GM21360 (cell line): ENCODE results near the gene PPM1M.
A peak's percentile ranks its signal among the peaks of the same experiment; 100 is the strongest.
"Not testable (repeated sequence)": the region's sequence is repeated elsewhere in the genome, so short reads cannot be mapped to it uniquely, and the experiment has no call there.

Experiments
- ATAC-seq: cut with Tn5 transposase; IDR thresholded peaks from one replicate; pipeline ENCODE4 v1.9.1; 2021; ENCODE audit warnings: mild to moderate bottlenecking, moderate library complexity; ENCODE audit not compliant: unreplicated experiment

The PPM1M gene

DNA sequence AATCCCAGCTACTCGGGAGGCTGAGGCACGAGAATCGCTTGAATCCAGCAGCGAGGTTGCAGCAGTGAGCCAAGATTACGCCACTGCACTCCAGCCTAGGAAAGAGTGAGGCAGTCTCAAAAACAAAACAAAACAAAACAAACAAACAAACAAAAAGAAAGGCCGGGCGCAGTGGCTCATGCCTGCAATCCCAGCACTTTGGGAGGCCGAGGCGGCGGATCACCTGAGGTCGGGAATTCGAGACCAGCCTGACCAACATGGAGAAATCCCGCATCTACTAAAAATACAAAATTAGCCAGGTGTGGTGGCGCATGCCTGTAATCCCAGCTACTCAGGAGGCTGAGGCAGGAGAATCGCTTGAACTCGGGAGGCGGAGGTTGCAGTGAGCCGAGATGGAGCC, 29.2 kb downstream of the PPM1M start:
- ATAC-seq = not testable (repeated sequence)

- ATAC-seq = no peak
Observed at GRCh38 chr3:52277071-52277964, 31.8 kb downstream of the PPM1M start.

- peak; percentile 53 for ATAC-seq
Observed at GRCh38 chr3:52277972-52278509, 32.5 kb downstream of the PPM1M start.

DNA sequence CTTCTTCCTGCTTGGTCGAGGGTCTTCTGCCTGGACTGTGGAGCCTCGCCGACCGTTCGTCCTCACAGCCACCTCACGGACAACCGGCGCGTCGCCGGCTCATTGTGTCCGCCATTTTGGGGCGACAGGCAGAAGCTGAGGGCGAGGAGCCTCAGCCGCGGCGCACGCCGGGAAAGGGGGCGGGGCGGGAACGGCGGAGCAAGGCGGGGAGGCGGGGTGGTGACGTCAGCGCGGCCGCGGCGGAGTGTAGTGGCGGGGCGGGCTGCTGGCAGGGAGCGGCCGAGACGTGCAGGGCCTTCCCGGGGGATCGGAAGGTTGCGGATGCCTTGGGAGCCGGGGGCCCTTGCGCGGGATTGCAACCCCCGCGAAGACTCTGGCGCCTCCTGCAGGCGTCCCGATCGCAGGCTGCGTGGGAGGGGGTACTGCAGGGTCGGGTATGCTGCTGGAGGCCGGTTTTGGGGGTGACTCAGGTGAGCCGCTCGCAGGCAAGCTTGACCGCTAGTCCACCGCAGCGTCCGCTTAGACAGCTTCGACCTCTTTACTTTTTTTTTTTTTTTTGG, 33.0 kb downstream of the PPM1M start, which contains the start of gene WDR82:
Gene WDR82, minus strand, starts transcription at position 140 of the 560 bp plus-strand sequence. CDS start 288 bp downstream, outside the sequence.
- ATAC-seq = peak; percentile 79

DNA sequence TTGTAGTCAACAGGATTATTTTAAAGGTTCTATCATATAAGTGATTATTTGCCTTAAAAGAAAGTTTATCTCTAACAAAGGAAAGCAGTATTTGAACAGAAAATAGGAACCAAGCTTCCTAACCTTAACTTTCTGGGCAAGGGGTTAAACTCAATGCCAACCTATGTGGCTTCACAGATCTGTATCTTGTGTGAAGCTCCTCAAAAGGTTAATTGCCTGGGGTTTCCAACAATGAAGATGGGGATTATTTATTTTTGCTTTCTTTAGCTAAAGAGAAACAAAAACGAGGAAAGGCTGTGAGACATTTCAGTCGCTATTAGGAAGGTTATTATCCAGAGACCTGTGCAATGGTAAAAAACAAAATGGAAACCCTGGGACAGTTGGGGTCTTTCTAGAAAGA, 34.0 kb downstream of the PPM1M start:
- ATAC-seq = no peak

DNA sequence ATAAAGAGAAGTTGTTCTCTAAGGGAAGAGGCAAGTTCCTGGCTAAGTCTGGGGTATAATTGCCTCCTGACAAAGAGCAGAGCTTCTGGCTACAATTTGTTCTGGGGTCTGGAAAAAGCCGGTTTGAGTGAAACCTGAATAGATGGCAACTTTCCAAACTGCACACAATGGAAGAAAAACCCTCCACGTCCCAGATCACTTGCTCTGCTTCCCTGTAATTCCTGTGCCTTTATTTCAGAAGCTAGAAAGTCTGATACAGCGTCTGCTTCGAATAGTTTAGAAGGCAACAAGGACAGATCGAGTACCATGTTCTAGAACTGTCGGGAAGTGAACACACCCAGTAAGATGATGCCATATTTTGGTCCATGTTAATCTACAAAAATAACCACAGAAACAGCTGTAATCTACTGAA, 34.5 kb downstream of the PPM1M start:
- no peak for ATAC-seq

DNA sequence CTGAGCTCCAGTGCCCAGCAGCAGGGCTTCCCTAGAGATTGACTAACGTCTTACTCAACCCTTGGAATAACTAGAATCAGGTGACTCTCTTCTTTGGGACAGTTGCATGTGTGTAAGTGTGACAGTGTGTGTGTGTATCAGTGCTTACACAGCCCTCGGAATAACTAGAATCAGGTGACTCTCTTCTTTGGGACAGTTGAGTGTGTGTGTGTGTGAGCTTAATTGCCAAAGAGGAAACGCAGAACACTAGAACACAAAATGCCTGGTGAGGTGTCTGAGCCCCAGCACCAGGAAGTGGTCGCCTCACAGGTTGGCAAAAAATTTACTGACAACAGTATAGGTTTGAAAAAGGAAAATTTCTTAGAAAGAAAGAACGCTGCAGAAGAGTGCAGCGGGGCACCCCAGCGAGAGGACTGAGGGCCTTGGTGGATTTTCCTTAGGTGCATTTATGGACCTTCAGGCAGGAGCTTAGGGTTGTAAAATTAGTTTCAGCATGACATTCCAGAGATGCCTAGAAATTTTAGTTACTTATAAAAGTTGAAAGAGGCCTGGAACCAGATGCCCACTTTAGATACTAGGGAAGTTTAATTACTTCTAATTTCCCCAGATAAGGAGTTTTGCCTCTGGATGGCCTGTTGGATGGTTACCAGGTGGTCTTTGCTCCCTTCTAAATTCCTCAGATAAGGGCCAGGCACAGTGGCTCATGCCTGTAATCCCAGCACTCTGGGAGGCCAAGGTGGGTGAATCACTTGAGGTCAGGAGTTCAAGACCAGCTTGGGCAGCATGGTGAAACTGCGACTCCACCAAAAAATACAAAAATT, 36.6 kb downstream of the PPM1M start:
- ATAC-seq = no peak

- no peak for ATAC-seq
Observed at GRCh38 chr3:52283306-52283705, 37.7 kb downstream of the PPM1M start.

- not testable (repeated sequence) for ATAC-seq
Observed at GRCh38 chr3:52284051-52284450, 38.5 kb downstream of the PPM1M start.

DNA sequence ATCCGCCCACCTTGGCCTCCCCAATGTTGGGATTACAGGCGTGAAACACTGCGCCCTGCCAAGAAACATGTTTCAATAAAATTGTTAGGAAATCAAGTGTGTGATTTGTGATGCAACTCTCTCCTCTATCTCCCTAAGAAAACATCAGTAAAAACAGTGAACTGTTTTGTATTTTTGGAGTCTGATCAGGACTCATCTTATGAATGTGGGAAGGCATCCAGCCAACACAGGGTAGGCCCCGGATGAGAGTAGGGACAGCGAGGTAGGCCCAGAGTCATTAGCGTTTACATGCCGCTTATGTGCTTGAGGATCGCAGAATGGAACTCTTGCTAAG, 41.2 kb downstream of the PPM1M start:
- no peak for ATAC-seq

DNA sequence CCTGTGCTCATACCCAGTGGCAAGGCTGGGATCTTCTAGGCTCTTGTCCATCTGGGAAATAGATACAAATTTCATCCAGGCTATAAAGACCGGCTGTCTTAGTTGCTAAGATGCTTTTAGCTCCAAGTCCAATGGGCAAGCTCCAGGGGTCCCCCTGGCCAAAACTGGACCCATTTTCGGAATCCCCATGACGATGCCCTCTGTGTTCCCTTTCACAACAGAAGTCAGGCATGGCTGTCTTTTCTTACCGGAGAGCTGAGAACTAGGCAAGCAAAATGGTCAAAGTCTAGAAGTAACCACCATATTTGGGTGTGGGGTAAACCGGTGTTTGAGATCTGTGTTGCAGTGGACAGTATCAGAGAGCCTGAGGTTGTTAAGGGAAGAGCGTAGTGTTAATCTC, 43.1 kb downstream of the PPM1M start:
- ATAC-seq = no peak

- ATAC-seq = no peak
Observed at GRCh38 chr3:52289338-52289746, 43.8 kb downstream of the PPM1M start.

GRCh38 chr3:52289747-52290595, 44.4 kb downstream of the PPM1M start:
- no peak for ATAC-seq

GRCh38 chr3:52290596-52291507, 45.3 kb downstream of the PPM1M start:
- no peak for ATAC-seq

DNA sequence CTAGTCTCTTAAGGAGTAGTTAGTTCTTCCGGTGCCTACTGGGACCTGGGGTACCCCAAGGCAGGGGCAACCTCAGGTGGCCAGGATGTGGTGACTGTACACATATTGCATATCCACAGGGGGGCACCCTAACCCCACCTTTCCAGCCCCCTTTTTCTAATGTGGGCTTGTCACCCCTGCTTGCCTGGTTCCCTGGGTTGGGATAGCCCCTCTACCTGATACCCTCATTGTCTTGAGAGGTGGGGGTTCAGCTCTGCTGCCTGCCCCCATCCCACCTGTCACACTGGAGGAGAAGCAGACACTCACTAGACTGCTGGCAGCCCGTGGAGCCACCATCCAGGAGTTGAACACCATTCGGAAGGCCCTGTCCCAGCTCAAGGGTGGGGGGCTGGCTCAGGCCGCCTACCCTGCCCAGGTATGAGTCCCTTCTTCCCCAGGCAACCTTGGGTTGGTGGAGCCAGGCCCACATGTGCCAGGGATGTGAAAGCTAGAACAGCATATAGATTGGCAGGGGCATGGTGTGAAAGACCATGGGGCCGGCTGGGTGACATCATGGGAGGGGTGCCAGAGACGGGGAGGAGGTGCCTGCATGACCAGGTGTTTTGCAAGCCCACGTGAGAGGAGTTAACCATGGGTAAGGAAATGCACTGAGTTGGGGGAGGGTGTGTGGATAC, 46.1 kb downstream of the PPM1M start:
- no peak for ATAC-seq

GRCh38 chr3:52292247-52293065, 46.9 kb downstream of the PPM1M start:
- ATAC-seq = no peak

- no peak for ATAC-seq
Observed at GRCh38 chr3:52293491-52294319, 48.1 kb downstream of the PPM1M start.
